GM18867 (cell line): Measurements from ENCODE around the gene GBA2.

Experiments used
- ATAC-seq: cut with Tn5 transposase; IDR thresholded peaks from one replicate; pipeline ENCODE4 v1.9.1; 2021; ENCODE audit warnings: mild to moderate bottlenecking, moderate library complexity; ENCODE audit not compliant: unreplicated experiment

Gene GBA2

DNA sequence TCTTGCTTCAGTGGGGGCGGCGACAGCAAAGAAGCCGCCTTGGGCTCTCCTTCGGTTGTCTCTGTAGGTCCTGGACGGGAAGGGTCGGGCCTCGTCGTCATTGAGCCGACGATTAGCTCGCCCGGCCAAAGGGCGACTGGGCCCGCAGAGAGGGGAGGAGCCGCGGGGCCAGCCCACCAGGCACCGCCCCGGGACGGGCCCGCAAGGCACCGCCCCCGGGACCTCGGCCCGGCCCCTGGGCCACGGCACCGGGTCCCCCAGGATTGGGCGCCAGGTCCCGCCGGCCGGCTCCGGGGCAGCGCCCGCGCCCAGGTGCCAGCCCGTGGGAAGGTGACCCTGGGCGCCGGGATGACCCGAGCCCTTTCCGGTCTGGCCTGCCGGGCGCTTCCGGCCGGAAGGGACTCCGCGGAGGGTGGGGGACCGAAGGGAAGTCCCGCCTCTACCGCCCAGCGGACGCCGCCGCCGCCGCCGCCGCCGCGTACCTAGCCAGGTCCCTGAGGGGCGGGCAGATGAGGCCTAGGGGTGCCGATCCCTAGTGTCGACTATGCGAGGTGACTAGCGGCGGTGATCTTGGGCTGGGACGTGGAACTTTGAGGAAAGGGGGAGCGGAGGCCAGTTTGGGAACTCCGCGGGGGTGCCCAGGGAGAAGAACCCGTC is at the start of gene GBA2, which contains the start of gene RGP1:
Gene GBA2 (minus strand): TSS at position 371 of the 657 bp plus-strand sequence. CDS start 524 bp downstream, outside the sequence.
Gene RGP1 (plus strand): TSS at position 430 of the 657 bp plus-strand sequence. CDS start 469 bp downstream, outside the sequence.
- ATAC-seq = peak; percentile 72

DNA sequence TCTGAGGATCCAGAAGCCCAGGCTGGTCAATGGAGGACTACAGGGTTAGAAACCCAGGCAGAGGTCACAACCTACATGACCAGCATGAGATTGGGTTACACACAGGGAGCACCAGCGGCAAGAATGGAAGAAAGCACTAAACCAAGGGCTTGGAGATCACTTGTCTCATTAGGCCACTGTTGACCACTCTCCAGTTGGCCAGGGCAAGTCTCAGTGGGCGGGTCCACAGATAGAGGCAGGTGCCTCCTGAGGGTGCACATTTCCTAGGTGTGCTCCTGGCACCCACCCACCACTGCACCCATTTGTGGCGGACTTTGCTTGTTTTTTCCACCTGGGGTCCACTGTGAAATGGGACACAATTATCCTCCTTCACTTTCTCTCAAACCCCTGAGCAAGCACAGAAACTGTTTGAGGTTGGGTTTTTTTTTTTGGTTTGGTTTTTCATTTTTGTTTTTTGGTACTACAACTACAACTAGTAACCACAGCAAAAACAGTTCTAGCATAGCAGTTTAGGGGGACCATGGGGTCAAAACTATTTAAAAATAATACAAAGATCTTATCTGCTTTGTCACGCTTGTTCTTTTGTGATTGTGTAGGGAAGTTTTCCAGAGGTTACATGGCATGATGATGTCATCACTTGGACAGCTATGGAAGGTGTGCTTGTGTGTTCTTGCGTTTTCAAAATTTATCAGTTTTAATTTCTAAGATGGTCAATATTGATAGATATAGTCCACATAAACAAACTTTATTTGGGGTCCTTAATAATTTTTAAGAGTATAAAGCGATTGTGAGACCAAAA is 48.5 kb upstream of the GBA2 start:
- ATAC-seq = no peak

DNA sequence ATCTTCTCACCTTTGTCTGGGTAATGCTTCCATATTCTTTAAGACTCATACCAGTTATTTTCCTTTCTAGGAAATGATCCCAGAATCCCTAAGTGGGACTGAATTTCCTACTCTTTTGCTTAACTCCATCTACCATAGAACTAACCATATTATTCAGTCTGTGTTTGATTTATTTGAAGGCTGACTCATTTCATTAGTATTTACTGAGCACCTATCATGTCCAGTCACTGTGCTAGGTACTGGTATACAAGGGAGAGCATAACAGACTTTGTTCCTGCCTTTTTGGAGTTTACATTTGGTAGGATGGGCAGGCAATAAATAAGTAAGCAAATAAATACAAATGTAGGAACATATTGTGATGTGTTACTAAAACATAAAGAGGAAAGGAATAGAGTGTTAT is 46.7 kb upstream of the GBA2 start:
- no peak for ATAC-seq

DNA sequence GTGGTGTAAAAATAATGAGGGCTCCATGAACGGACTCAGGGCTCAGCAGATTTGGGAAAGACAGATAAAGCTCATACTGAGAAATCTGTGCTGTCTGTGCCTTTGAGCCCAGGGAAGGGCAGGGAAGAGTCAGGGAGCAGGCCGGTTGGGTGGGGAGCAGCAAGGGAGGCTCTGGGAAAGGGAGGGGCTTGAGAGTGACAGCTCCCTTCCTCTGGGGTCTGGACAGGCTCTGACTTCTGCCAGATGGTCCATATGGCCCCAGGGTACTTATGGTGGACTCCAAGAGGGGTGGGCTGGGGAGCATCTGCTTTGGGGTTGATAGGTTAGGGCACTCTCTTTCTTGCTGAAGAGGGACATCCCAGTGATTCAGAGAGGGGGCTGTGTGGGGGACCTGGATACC is 44.4 kb upstream of the GBA2 start:
- ATAC-seq = no peak

DNA sequence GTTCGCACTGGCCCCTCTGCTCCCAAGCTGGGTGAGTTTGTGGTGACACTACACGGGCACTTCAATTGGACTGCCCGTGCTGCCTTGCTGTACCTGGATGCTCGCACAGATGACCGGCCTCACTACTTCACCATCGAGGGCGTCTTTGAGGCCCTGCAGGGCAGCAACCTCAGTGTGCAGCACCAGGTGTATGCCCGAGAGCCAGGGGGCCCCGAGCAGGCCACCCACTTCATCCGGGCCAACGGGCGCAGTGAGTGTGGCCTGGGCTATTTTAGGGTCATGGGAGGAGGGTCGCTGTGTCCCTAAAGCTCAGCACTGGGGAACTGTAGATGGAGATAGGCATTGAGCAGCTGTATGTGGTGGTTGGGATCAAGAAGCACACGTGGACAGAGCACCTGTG is 43.8 kb upstream of the GBA2 start:
- no peak for ATAC-seq

DNA sequence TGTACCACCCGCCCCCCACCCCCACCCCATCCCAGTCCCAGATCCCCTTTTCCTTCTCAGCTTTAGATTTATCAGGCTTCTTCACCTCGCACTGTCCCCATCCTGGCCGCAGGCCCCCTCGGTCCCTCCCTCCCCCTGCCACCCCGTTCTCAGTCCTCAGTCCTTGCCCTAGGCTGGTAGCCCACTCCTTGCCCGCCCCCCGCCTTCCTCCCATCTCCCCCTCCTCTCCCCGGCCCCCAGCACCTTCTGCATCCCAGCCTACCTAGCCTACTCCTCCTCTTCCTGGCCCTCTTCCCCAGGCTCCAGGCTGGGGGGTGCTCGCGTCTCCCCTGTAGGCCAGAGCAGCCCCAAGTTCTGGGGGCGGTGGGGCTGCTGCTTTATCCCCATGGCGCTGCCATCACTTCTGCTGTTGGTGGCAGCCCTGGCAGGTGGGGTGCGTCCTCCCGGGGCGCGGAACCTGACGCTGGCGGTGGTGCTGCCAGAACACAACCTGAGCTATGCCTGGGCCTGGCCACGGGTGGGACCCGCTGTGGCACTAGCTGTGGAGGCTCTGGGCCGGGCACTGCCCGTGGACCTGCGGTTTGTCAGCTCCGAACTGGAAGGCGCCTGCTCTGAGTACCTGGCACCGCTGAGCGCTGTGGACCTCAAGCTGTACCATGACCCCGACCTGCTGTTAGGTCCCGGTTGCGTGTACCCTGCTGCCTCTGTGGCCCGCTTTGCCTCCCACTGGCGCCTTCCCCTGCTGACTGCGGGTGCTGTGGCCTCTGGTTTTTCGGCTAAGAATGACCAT is 43.2 kb upstream of the GBA2 start:
- no peak for ATAC-seq

DNA sequence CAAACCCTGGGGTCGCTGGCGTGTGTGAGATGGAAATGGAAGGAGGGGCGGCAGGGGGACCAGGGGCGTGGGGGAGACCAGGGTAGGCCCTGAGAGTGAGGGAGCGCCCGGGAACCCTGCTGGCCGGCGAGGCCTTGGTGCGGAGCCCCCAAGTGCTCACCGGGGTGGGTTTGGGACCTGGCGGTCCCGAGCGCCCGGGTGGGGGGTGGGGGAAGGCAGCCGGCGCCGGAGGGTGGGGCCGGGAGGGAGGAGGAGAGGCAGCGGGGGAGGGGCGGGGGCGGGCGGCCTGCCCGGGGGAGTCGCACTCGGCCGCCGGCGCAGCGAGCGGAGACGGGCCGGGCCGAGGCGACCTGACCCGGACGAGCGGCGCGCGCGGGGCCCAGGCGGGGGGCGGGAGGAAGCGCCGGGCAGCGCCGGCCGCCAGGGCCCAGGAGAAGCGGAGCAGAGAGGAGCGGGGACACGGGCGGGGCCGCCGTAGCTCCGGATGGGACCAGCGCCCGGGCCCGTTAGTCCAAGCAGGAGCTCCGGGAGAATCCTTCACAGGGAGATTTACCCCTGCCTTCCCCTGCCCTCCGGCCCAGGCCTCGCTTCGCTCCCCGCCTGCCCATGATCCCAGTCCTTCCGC is 42.4 kb upstream of the GBA2 start, which contains the start of gene NPR2:
Gene NPR2 (plus strand): TSS at position 295 of the 625 bp plus-strand sequence. CDS start 818 bp downstream, outside the sequence.
- no peak for ATAC-seq

DNA sequence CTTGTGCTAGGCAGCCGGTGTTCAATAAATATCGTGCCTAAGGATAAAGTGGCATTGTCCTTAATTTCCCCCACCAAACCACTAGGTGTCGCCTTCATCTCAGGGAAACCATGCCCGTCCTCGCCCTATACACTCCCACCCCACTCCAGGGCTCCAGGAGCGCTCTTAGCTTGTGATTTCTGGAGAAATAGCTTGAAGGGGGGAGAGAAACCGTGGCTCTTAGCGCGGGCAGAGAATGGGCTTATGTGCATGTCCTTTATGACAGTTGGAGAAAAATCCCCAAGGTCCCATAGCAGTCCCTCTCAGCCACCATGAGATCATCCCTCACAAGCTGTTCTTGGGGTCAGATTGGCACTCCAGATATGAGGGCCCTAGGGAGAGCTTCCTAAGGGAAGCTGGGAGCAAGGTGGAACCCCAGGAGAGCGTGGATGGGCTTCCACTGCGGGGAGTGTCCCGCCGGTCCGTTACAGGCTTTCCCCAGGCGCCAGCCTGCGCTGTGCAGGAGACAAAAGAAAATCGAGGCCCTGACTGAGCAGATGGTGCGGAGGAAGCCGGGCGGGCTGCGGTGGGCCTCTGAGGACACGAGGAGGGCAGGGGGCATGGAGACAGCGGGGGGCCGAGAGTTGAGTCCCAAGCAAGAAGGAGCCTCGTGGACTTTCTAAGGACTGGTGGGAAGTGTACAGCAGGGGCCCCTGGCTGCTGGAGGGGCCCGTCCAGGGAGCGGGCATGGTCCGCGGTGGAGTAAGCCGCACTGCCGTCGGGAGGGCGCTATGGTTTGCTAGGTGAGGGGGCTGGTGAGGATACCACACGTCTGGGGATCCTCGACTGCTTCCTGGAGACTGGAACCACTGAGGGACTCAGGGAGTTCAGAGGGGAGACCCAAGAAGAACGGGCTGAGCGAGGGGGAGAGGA is 41.6 kb upstream of the GBA2 start:
- no peak for ATAC-seq

DNA sequence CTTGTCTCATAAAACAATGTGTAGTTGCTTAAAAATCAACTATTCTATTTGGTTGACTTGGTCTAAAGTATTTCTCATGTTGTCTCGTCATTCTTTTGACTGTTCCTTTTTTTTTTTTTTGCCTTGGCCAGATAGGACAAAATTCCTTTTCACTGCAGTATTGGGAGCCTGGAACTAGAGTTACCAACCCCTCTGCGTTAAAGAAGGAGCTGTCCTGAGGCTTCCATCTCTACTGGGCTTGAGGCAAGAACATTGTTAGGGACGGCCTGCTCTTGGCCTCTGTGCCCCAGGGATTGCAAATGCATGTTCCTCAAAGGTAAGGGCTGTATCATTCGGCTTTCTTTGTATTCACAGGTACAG is 41.0 kb upstream of the GBA2 start:
- no peak for ATAC-seq

DNA sequence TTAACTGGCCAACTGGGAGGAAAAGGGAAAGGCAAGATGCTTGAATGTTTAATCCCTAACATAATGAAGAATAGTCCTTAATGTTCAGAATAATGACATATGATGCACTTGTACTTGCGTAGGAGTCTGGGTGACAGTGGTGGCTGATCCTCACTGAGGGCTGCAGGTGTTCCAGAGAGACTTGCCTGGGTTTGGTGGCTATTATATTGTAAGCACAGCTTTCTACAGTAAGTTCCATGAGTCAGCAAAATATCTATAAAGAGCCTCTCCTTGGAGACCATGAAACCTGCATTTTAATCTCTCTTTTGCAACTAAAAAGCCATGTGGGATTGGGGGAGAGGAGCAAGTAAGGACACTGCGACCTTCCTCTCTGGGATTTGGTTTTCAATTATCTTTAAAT is 40.5 kb upstream of the GBA2 start:
- no peak for ATAC-seq

DNA sequence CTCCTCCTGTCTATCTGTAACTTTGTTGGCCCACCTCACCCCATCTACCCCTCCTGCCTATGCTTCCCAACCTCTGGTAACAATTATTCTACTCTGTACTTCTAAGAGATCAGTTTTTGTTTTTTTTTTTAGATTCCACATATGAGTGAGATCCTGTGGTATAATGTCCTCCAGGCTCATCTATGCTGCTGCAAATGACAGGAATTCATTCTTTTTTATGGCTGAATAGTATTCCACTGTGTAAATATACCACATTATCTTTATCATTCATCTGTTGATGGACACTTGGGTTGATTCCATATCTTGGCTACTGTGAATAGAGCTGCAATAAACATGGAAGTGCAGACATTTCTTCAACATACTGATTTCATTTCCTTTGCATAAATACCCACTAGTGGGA is 34.4 kb upstream of the GBA2 start:
- ATAC-seq = no peak

DNA sequence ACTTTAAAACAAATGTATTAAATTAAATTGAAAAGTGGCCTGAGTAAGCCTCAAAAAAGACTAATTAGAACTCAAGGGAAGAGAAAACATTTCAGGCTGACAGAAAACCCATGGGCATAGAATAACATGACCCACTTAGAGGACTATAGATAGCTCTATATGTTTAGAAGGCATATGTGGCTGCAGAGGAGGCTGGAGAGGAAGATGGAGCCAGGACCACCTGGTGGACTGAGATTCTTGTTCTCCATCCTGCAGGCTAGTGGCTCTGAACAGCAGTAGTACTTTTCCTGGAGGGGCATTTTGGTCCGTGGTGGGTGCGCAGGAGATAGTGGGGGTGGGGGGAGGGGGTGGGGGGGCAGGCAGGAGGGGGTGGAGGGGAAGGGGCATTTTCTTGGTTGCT is 32.0 kb upstream of the GBA2 start:
- no peak for ATAC-seq

DNA sequence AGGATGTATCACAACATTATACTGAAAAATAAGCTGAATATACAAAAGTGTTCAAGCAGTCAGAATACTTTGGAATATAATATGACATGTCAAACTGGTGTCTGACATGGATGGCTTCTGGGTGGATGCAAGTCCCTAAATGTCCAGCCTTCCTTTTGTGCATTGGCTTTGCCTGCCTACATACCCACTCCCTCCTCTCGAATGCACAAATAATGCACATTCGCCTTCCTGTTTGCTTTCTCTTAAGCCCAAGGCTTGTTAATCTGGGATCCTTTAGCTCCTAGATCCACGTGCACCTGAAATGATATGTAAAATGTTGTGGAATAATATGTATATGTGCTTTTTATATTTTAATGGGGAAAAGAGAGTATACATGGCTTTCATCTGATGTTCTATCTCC is 29.5 kb upstream of the GBA2 start:
- ATAC-seq = no peak

DNA sequence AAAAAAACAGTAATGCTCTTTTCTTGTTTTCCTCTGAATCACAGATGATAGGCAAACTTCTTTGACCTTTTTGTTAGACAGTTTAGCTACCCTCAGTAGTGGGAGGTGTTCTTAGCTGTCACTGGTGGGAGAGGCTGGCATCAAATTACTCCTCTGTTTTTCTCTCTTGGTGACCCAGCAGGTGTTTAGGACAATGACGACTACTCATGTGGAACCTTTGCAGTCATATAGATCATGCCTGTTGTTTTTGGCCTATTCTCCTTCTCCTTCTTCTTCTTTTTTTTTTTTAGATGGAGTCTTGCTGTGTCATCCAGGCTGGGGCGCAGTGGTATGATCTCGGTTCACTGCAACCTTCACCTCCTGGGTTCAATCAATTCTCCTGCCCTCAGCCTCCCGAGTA is 27.0 kb upstream of the GBA2 start:
- no peak for ATAC-seq

DNA sequence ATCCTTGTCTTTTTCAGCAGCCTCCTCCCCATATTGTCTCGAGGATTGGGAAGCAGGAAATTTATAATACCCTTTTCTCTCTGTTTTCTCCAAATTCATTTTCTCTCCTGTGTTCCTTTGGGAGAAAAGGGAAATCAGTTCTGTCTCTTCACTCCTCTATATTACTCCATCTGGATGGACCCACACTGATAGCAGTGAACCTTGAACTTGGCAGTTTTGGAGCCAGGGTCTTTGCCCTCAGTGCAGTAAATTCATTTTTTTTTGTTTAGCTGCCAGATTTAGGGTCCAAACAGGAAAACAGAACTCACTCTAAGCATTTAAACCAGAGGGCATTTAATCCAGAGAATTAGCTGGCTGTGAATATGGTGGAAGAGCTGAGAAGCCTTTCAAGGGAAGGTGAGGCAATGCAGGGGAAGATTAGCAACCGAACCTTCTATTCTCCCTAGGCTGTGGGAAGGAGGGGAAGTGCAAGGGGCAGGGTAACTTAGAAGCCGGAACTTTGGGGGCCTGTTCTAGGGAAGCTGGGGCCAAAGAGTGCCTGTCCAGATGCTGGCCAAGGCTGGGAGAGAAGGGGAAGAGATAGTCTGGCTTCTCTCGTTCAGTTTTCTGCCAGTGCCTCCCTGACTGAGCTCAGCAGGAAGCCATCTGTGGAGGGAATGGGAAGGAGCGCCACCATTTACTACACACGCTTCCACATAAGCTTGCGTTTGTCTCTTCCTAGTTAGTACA is 26.0 kb upstream of the GBA2 start:
- ATAC-seq = no peak

DNA sequence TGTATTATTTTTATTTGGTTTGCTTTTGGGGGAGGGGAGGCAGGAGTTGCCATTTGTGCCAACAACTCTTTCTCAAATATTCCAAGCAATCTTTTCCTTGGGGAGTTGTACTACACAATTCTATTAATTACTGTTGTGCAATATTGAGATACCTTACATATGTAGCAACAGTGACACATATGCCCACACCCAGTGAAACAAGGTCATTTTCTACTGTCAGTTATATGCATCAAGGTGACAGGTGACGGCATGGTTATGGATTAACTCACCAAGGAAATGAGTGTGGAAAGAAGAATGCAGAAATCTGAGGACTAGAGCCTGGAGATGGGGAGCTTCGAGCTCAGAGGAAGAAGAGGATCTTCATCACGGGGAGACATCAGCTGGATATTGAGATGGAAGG is 22.9 kb upstream of the GBA2 start:
- ATAC-seq = no peak

DNA sequence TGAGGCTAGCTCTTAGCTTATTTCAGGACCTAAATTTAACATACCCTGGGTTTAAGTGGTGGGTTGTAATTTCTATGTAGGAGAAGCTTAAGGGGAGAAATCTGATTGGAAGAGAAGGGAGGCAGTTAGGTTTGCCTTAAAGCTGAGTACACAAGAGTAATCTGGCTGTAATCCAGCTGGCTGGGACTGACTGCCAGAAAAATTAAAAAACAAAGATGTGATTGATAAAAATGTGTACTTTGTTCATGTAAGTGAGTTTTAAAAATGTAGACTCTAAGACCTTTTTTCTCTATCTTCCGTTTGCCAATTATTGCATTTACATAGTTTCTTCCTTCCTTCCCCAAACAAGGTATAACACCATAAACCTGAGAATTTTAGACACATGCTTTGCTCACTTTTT is 22.5 kb upstream of the GBA2 start:
- no peak for ATAC-seq

DNA sequence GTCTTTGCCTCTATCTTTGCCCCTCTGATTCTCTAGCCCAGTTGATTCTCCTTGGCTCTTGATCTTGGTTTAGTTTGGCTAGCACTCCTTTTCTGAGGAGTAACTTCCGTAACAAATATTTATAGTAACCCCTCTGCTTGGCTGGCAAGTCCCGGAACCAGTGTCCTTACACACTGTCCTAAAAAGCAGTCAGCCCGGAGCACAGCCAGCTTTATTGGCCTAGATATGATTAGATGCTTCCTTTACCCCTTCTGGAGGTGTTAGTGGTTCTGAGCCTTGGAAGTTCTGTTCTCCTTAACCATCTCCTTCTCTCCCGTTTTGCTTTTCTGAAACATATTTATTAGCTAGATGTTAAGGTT is 22.0 kb upstream of the GBA2 start:
- no peak for ATAC-seq

DNA sequence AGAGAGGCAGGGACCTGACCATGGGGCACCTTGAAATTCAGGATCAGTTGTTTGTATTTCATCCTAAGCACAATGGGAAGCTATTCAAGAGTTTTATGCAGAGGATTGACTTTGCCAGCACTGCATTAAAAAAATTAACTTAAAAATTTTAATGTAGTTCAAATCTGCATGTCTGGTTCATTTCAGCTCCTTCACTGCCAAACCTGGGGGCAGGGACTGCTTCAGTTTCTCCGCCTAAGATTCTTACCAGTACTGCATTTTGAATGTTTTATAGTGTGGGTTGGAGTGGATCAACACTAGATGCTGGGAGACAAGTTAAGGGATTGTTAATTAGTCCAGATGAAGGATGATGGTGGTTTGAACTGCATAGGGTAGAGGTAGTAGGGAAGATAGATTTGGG is 20.7 kb upstream of the GBA2 start:
- ATAC-seq = no peak

DNA sequence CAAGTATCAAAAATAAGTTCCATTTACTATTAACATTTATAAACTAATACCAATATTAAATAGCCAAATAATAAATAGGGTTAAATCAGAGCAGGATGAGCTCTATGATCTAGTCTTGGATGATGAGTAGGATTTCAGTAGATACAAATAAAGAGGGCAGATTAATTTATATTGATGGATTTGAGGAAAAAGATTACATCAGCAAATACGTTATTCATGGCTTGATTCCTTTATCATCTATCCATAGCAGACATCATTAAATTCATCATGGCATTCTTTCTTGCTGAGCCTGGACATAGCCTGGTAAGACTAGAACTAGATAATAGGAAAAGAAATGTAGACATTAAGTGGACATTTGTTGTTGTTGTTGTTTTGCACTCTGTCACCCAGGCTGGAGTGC is 18.4 kb upstream of the GBA2 start:
- ATAC-seq = no peak
